Activated gamma-delta T cell treated with Interleukin-2 at 50 U/mL for 16 hours (primary cell): ENCODE data around the gene SFT2D3.

ENCODE experiments used
- DNase-seq: peaks from one replicate; pipeline ENCODE4 v3.0.0-alpha.2; 2020

The SFT2D3 gene, protein sequence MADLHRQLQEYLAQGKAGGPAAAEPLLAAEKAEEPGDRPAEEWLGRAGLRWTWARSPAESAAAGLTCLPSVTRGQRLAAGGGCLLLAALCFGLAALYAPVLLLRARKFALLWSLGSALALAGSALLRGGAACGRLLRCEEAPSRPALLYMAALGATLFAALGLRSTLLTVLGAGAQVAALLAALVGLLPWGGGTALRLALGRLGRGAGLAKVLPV

DNA sequence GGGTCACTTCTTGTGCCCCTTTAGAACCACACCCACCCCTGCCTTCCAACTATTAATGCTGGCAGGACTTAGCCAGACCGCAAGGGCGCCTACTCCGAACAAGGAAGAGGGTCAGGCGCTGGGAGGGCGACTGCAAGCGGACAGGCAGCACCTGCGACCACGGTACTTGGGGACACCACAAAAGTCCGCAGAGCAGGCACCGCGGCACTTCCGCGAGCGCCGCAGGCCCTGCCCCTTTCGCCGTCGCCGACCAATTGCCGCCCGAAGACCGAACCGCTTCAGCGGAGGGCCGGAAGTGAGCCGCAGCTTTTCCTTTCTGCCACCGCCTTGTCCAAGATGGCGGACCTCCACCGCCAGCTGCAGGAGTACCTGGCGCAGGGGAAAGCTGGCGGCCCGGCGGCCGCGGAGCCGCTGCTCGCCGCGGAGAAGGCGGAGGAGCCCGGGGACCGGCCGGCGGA is at the start of gene SFT2D3:
TSS of gene SFT2D3 (plus strand) at position 305 of the 458 bp plus-strand sequence. CDS start at position 337, 32 bp downstream.
- DNase-seq: peak; percentile 88

DNA sequence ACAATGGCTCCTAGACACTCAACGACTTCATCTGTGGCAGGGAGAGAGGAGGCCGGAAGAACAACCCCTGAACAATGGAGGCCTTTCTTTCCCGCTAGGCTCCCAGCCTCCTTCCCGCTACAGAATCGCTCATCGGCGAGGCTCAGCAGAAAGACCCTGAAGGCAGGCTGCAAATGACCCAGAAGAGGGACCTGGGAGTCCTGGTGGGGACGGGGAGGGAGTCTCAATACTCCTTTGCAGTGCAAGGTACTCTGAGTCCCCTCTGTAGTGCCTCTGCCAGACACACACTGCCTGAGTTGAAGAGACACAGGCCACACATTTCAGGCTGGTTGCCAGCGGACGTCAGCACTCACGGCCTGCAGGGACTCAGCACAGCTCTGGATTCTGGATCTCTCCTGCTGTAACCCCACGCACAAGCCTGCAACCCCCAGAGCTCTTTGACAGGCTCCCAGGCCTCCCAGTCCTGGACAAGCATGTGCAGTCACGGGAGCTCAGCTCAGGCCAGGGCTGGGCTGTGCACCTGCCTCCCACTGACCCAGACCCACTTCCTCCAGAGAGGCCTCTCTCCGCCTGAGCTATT is 49.2 kb upstream of the SFT2D3 start:
- DNase-seq: no peak

DNA sequence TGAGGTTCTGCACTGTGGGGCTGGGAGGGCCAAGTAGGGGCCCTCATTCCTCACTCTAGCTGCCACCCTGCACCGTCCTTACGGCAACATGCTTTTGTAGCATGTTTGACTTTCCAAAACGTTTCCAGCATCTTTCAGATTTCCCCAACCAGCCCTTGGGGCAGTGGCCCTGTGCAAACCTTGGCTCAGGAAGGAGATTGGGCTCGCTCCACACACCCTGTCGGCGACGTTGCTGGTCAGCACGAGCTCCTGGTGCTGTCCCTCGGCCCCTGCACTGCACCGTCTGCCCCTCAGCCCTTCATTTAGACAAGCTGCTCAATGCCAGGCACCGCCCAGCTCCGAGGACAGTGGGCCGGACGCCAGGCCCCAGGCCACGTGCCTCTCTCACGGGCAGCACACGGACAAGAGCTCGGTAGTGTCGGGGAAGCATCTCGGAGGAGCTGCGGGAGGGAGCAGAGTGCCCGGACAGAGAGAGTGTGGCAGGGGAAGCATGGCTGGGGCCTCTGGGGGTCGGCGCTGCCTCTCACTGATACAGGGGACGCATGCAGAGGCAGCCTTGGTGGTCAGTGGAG is 48.4 kb upstream of the SFT2D3 start:
- DNase-seq: no peak

DNA sequence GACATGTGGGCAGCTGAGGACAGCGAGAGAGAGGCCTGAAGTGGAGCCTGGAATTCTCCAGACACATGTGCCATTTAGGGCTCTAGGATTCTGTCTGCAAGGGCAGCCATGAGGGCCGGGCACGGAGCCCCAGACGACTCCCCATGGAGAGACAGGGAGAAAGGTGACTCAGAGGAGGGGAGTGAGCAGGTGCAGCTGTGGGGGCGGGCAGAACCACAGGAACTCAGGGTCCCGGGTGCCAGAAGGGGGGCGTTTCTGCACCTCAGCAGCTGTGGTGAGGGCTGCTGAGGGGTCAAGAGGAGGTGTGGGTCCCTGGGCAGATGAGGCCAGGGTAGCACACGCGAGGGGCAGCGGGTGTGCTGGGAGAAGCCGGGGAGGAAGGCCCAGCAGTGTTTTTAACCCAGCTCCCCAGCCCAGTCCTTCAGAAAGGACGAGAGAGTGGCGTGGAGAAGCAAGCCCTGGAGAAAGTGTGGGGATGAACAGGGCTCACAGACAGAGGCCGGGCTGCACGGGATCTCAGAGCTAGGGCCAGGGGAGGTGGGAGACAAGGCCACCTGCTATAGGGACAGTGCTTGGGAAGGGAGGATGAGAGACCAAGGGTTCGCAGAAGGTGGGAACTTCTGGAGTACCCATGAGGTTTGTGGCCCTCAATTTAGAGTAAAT is 47.7 kb upstream of the SFT2D3 start:
- DNase-seq: no peak

DNA sequence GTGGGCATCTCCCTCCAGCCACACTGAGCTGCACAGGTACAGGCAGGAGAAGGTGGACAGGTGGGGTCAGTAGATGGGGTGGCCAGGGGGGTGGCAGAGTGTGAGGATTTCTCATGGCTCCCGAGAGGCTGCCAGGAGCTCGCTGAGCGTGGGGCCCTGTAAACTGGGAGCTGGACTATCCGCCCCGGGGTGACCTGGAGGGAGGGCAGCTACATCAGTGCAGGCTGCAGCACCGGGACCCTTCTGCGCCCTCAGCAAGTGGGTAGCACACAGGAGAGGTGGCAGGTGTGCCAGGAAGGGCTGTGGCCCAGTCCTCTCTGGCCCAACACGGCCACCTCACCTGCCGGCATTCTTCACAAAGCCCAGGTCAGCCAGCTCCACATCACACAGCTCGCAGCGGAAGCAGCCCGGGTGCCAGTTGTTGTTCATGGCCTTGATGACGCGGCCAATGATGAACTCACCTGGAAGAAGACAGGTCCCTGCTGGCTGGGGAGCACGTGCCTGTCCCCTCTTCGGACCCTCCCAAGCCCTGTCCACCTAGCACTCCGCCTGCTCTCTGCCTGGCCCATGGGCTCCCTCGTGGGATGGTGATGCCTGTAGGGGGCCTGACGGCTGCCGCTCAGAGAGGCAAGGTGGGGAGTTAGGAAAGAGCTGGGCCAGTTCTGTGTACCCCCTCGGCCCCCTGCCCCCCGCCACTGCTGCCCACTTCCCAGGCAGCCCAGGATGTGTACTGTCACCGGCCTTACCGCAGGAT is 47.0 kb upstream of the SFT2D3 start:
- no peak for DNase-seq

DNA sequence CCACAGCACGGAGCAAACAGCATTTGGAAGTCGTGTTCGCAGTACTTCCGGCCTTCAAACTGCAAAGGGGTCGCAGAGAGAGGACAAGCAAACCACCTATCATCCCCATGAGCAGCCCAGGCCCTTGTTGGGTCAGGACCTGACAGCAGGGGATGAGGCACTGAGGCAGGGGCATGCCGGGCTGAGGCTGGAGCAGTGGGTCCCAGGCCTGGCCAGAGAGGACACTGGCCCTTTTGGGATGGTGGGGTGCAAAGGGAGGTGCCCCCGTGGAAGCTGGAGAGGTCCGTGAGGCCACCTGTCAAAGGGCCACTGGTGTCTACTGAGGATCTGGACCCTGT is 46.5 kb upstream of the SFT2D3 start:
- DNase-seq: no peak

DNA sequence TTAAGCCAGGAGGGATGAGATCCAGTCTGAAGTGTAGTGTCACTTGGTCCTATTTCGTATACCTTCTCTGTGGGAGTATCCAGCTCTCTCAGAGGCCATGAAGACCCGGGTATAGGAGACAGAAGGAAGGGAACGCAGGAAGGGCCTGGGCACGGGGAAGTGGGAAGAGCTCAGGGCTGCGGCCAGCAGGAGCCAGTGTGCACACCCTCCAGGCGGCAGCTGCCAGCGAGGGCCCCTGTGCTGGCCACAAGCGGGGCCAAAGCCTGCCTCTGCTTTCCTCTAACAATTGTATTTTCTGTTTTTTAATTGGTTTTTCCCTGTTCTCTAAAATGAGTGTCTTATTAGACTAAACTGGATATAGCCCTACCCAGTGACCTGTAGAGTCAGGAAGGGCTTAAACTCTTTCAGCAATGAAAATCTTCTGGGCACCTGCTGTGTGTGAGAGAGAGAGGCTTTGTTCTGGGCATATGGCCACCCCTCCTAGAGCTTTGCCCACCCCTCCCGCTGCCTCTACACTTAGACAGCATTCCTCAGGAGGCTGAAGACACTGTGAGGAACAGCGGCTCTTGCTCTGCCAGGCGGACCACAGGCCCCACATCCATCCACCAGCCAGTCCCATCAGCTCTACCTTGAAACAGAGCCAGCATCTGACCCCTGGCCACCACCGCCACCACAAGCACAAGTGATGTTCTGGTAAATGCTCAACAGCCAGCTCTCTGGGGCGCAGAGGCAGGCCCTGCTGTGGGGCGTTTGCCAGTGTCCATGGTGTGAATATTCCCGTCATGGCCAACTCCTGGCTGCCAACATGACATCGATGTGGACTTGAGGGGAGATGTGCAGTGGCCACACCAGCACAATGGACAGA is 45.9 kb upstream of the SFT2D3 start:
- no peak for DNase-seq

DNA sequence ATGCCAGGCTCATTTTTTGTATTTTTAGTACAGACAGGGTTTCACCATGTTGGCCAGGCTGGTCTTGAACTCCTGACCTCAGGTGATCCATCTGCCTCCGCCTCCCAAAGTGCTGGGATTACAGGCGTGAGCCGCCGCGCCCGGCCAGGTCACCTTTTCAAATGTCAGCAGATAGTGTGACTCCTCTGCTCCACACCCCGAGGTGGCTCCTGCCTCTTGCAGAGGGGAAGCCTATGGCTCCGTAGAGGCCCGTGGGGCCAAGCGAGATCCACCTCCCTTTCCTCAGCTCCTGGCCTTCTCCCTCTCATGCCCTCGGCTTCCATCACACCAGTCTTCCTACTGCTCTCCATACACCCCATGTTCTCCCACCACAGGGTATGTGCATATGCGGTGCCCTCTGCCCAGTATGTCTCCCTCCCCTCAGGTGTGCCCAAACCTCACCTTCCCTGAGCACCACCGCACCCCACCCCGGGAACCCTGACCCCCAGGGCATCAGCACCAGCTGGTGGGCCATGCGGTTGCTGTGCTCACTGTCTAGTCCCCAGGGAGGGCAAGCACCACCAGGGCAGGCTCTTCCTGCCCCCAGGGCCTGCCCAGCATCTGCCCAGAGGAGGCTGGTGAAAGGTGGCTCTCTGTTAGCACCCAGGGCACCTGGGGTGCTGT is 44.6 kb upstream of the SFT2D3 start:
- no peak for DNase-seq

DNA sequence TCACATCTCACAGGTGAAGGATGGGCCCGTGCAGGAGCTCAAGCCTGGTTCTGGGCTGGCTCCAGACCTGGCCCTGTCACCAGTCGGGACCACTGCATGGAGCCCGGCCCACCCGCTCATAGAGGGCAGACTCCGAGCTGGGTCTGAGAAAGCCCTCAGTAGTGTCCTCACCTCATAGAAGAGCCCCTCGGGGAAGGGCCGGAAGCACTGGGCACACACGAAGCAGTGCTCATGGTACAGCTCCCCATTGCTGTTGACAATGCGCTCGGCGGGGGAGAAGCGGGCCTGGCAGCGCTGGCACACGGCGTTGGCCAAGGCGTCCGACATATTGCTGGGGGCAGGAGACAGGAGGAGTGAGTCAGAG is 44.1 kb upstream of the SFT2D3 start:
- DNase-seq: no peak

DNA sequence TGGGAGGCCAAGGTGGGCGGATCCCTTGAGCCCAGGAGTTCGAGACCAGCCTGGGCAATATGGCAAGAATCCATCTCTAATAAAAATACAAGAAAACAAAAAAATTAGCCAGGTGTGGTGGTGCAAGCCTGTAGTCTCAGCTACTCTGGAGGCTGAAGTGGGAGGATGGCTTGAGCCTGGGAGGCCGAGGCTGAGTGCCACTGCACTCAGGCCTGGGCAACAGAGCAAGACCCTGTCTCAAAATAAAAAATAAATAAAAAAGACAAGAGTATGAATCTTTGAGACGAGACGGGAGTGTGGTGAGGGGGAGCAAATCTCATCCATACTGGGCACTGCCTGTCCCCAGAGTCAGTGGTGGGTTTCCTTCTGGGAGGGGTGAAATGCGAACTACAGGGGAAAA is 43.2 kb upstream of the SFT2D3 start:
- no peak for DNase-seq

DNA sequence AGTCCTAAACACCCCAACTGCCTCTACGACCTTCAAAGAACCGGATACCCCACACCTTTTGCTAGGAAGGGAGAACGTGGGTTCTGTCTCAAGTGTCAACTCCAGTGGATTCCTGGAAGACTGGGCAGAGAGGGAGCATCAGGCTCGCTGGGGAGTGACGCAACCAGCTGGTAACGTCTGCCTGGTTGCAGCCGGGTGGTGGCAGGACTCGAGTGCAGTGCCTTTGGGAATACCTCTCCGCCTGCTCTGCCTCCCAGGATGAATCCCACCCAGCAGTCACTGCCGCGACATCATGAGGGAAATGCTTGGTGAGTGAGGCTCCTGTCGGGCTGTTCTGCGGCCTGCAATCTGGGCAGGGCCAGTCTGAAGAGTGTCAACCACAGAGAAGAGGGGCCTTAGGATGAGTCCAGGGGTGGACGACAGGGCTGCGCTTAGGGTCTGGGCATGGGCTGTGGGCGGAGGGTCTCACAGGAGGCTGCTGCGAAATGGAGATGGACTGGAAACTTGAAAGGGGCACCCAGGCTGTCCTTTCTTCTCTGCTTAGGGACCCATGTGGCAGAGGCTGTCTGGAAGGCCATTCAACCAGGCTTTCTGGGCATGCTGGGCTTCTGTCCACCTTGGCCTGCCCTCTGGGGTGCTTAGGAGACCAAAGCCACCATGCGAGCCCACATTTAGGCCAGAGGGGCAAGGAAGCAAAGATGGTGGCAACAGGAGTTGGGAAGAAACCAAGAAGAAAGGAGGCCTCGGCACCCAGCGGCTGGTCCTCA is 42.5 kb upstream of the SFT2D3 start:
- DNase-seq: no peak

DNA sequence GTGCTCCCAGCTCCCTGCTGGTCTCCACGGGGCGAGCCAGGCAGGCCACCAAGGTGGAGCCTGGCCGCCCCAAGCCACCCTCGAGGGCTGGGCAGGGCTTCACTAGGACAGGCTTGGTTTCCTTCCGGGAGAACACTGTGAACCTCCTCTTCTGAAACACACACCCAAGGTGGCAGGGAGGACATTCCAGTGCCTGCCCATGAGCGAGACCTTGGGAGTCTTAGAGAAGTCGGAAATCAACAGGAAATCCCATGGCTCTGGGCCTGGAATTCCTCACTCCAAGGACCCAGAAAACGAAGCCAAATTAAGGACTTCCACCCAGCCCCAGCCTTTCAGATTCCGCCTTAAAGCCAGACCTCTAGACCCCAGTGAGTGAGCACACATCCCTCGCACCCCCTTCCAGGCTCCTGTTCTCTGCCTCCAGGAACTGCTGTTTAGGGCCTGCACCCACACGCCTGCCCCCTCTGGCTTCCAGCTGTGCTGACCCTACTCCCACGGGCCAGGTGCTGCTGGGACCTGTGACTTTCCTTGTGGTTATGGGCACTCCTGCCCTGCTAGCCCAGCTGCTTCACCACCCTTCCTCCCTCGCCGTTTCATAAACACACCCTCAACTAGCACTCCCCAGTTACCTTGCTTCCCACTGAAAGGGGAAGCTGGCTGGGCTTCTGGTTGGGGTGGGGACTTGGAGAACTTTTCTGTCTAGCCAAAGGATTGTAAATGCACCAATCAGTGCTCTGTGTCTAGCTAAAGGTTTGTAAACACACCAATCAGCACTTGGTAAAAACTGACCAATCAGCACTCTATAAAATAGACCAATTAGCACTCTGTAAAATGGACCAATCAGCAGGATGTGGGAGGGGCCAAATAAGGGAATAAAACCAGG is 41.6 kb upstream of the SFT2D3 start:
- no peak for DNase-seq

DNA sequence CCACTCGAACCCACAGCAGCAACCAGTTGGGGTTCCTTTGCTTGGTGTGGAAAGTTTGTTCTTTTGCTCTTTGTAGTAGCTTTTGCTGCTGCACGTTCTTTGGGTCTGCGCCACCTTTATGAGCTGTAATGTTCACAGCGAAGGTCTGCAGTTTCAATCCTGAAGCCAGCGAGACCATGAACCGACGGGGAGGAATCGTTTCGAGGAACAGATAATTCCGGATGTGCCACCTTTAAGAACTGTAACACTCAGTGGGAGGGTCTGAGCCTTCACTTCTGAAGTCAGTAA is 41.1 kb upstream of the SFT2D3 start:
- no peak for DNase-seq

DNA sequence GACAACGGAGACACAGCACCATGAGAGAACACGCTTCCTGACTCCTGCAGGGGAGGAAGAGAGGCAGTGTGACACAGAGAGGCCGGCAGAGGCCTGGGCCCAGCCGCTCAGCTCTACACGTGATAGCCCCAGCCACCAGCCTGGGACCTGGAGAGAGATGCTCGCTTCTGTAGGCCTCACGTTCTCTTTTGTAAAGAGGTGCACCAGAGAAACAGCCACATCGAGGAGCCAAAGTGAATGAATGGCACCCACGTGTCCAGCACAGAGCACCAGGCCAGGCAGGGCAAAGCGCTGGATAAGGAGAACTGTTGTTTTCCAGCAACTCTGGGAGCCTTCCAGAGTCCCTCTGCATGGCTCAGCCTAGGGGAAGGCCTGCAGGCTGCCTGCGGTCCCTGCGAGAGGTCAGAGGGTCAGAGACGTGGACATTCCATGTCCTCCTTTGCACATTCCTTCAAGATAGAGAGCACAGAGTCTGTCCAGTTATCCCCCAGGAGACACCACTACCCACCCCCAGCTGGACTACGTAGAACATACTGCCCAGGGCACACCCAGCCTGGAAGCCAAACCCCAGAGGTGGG is 40.1 kb upstream of the SFT2D3 start:
- DNase-seq: no peak

DNA sequence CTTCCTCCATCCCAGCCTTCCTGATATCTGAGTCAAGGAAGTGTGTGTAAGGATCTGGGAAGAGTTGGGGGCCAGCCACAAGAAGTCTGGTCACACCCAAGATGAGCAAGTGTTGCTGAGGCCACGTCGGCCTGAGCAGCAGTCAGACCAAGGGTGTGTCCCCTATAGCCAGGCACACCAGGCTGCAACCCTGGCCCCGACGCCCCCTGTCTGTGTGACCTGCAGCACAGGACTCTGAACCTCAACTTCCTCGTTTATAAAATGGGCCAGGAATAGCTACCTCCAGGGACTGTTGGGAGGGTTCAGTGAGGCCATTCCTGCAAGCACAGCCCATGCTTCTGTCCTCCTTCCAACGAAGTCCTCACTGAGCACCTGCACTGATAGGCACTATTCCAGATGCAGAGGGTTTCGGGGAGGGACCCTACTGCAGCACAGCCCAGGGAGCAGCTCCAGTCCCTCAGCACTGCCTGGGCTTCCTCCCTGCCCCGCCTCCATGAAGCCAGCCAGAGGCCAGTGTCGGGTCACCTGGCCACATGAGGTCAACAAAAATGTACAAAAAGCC is 39.3 kb upstream of the SFT2D3 start:
- DNase-seq: no peak

DNA sequence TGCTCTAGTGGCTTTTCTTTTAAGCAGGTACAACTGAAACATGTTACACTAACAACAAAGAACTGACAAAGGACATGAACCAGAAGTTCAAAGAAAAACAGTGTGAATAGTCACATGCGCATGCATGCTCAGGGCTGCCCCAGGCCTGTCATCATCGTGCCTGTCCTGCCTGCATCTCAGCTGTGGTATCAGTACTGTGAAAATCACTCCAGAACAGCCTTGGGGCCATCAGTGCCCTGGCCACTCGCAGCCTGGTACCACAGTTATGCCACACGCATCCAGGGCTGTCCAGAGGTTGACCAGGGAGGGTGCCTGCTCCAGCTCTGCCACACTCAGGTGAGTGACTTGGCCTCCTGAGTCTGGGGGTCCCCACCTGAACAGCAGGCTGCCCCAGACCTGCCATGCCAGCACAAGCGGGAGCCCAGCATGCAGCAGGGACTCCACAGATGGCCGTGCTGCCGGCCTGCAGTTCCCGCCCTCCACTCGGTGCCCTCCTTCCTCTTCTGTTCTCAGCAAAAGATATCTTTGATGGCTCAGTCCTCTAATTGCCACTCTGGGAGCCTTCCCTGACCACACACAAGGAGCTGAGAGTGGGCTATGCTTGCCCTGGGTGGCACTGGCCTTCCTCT is 38.2 kb upstream of the SFT2D3 start:
- DNase-seq: no peak

DNA sequence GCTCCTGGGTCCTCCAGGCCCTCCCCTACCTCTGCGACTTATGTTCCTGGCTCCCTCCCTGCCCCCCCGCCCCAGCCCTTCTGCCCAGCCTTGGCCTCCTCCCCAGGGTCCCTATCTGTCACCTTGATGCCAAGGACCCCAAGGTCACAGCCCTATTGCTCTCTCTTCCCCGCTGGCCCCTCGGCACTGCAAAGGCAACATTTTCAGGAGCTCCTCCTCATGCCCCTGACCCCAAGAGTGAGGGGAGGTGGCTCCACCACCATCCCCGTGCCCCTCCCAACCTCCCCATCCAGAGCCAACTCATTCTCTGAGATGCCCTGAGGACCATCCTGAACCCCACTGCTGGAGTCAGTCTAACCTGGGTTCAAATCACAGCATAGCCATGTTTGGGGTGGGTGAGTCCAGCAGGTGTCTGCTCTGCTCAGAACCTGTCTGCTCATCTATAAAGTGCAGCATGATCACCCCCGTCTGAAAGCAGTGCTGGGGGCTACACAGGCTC is 37.7 kb upstream of the SFT2D3 start:
- DNase-seq: no peak

DNA sequence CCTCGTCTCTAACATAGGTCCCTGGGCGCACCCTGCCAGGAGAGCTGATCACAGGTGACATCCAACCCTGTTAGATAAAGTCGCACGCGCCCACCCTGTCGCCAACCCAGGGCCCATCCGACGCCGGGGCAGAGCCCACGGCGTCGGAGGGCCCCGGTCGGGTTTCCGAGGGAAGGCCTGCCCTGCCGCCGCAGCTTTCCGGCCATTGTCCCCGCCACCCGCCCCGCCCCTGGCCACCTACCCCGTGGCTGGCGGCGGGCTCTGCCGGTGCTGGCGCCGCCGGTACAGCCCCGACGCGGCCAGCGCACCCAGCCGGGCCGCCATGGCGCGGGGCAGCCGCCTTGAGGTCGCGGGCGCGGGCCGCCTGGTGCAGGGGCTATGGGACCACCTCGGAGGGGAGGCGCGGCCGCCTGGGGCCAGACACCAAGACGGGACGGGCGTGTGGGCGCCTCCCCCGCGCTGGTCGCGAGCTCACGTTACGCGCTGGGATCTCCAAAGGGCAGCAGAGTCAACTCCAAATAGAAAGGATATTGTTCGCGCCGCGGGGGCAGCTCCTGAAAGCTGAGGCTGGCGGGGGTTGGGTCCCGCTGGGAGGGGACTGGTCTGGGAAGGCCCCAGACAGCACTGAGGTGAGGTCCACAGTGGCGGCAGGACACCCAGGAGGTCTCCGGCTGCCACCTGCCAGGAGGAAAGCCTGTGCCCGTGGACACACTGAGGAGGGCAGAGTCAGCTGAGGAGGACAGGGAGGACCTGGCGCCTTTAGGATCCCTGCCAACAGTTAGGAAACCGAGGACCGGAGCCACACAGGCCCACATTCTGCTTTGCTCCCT is 37.0 kb upstream of the SFT2D3 start:
- no peak for DNase-seq
